Stimulated activated CD4-positive, alpha-beta T cell treated with anti-CD3 and anti-CD28 coated beads, Interleukin-2, amount 100 ng/mL, for 48 hours (primary cell): ENCODE data around the gene MMGT1.
"Not testable (repeated sequence)": the region's sequence is repeated elsewhere in the genome, so short reads cannot be mapped to it uniquely, and the experiment has no call there.

Experiments
- DNase-seq, 2 donors: peaks; one replicate each; pipeline ENCODE4 v3.0.0-alpha.2; 2020

Gene MMGT1

GRCh38 chrX:135920516-135920915, 53.3 kb downstream of the MMGT1 start:
- DNase-seq = not testable (repeated sequence)

GRCh38 chrX:135914404-135914803, 59.4 kb downstream of the MMGT1 start:
- no peak for DNase-seq
